Cardiac fibroblast (primary cell): ENCODE measurements around the gene CAMK1.
A peak's percentile ranks its signal among the peaks of the same experiment; 100 is the strongest.

Source experiments
- DNase-seq, 2 donors: peaks; one replicate each; pipeline versions ENCODE4 v3.0.0 to v3.0.0-alpha.2; 2010; ENCODE audit warnings: low read depth in 2 of 2
- H3K4me3 ChIP-seq, 2 donors: replicated peaks in 1 of 2; 1 replicate in 1 of 2; 2 replicates in 1 of 2; pipeline ENCODE4 v1.5.1; 2011; ENCODE audit warnings: low read depth in 2 of 2, low read length in 2 of 2, mild to moderate bottlenecking in 2 of 2, moderate library complexity in 1 of 2
- CTCF ChIP-seq: IDR thresholded peaks from one replicate; pipeline ENCODE4 v1.5.1; 2011; ENCODE audit warnings: low read depth, mild to moderate bottlenecking, low read length, inconsistent platforms

The CAMK1 gene

GRCh38 chr3:9786209-9786739, 16.5 kb upstream of the CAMK1 start:
- DNase-seq, result no peak
- no peak for TF ChIP-seq CTCF

DNA sequence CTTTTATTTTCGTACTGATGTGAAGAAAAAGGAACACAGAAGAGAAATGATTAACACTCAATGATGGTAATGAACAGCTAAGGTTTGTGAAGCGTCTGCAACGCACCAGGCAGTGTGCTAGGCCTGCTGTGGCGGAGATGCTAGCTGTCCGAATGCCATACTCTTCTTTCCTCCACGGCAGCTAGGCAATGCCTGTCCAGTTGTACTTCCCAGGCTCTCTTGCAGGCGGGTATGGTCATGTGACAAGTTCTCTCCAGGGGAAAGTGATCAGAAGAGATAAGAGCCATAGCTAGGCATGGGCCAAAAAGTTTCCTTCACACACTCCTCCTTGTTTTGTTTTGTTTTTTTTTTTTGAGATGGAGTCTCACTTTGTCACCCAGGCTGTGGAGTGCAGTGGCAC, 15.9 kb upstream of the CAMK1 start:
- no peak overlapping the region for H3K4me3 ChIP-seq
- TF ChIP-seq CTCF, result no peak
- DNase-seq, result no peak

More at GRCh38 chr3:9786209-9786739, 16.5 kb upstream of the CAMK1 start:
- H3K4me3 ChIP-seq, result no peak overlapping the region

GRCh38 chr3:9784965-9785364, 15.2 kb upstream of the CAMK1 start:
- H3K4me3 ChIP-seq, result no peak overlapping the region
- TF ChIP-seq CTCF, result no peak
- peak in 1 of 2 donors; percentile 52 for DNase-seq

- DNase-seq, result no peak
- H3K4me3 ChIP-seq, result no peak overlapping the region
- no peak for TF ChIP-seq CTCF
Measured at GRCh38 chr3:9783954-9784353, 14.2 kb upstream of the CAMK1 start.

DNA sequence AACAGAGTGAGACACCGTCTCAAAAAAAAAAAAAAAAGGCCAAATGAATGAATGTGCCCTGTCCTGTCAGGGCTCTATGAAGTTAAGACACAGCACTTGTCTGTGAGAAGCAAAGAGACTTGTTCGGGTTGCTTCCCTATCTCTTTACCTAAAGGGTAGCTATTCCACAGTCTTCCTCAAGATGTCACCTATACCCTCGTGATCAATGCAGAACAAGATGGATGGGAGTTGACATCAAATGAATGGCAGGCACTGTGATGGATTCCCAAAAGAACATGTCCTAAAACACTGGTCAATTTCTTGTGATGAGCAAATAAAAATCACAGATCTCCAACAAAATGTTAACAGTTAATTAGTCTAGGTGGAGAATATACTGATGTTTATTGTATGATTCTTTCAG, 13.0 kb upstream of the CAMK1 start:
- H3K4me3 ChIP-seq, result no peak overlapping the region
- TF ChIP-seq CTCF, result no peak
- DNase-seq, result no peak

GRCh38 chr3:9781978-9782603, 12.3 kb upstream of the CAMK1 start:
- DNase-seq, result no peak
- no peak for TF ChIP-seq CTCF
- H3K4me3 ChIP-seq, result no peak overlapping the region

DNA sequence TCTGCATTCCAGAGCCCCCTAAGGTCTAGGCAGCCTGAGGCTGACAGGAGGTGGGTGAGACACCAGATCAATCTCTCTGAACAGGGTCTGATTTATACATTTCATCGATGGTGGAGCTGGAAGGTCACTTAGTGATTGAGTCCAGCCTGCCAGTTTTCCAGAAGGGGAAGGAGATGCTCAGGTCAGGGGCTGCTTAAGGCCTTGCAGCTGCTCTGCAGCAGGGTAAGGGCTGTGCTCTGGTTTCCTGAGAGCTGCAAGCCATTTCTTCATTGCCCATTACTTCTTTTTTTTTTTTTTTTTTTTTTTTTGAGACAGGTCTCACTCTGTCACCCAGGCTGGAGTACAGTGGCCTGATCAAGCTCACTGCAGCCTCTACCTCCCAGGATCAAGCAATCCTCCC, 11.8 kb upstream of the CAMK1 start:
- TF ChIP-seq CTCF, result no peak
- no peak overlapping the region for H3K4me3 ChIP-seq
- DNase-seq, result no peak
